ENCODE data around the gene C6.

GRCh38 chr5:41253109-41253508 is 39.8 kb upstream of the C6 start:
- TF ChIP-seq CTCF (IDR thresholded peaks at IDR 0.05; ENCODE audit: low read depth, low read length, poor library complexity, severe bottlenecking) (no peak), EZH2phosphoT487 (IDR thresholded peaks at IDR 0.05; ENCODE audit: borderline replicate concordance, low read length) (no peak)

All from DOHH2 (cell line).